Myocyte (in vitro differentiated cells): ENCODE measurements around the gene ISOC1. TPM values are rescaled to one million over a fixed set of nuclear protein-coding genes. Genes with fewer than 3 reads are reported as not detected.

ENCODE experiments used
- DNase-seq: peaks from one replicate; pipeline ENCODE4 v3.0.0-alpha.2; 2012; ENCODE audit warnings: low read depth
- total RNA-seq: library from RNA; depleted of rRNA; stranded (reverse); fragments of >200 nt; gene quantifications from 2 replicates; pipeline ENCODE4 v1.2.3, GENCODE V29; 2014

ISOC1 gene
- total RNA-seq, 1 donor from 2014 or later: 11.7 TPM

DNA sequence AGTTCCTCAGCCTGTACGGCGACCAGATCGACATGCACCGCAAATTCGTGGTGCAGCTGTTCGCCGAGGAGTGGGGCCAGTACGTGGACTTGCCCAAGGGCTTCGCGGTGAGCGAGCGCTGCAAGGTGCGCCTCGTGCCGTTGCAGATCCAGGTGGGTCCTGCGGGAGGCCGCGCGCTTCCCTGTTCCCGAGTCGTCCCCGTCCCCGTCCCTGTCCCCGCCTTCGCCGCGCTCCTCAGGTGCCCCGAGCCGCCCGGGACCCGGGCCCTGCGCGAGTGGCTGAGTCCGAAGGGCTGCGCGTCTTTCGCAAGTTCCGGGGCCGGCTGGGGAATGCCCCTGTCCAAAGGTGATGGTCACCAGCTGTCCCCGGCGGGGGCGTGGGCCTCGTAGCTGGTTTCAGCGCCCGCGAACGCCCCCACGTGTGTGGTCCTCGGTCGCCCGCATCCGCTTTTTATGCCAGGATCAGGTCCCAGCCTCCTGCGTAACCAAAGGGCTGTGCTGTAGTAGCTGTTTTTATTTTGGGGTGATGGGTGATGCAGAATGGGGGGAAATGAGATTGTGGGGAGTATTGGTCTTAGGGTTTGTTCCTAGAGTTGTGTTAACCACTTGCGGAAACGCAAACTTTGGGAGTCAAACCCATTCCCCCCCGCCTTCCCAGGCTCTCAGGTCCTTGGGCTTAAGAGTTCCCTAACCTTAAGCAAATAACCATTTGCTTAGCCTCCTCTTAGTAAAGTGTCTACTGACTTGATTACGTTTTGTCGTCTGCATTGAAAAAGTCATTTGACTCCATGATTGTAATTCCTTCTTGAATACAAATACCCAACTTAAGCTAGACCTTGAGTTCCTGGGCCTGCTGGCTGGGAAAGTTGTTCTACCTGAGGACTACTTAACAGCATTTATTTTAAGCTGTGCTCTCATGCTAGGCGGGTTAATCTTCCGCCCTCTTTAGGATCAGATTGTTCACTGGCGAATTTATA is 663 bp downstream of the ISOC1 start:
- peak; percentile 52 for DNase-seq

DNA sequence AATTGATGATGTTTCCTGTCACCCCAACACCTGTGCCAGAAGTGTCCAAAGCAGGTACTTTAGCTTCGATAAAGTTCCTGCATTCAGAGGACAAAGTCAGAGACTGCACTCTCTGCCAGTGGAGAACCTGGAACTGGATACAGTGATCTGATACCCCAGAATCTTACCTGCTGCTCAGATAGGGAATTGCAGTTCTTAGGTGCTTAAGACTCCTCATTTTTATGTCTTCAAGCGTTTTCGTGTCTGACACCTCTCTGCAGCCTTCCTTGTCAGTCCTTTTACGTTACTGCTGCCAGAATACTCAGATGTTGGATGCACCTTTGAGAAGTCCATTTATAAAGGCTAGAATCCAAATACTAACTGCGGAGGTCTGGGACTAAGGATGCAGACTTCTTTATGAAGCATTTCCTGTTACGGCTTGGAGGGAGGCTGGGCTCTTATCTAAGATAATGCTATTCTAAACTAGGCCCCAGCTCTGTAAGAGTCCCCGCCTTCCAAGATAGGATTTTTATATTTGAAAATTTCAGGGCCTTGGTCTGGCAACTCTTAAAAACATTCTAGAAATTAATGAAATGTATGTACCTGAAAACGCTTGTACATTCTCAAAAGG is 1.9 kb downstream of the ISOC1 start:
- DNase-seq: no peak

DNA sequence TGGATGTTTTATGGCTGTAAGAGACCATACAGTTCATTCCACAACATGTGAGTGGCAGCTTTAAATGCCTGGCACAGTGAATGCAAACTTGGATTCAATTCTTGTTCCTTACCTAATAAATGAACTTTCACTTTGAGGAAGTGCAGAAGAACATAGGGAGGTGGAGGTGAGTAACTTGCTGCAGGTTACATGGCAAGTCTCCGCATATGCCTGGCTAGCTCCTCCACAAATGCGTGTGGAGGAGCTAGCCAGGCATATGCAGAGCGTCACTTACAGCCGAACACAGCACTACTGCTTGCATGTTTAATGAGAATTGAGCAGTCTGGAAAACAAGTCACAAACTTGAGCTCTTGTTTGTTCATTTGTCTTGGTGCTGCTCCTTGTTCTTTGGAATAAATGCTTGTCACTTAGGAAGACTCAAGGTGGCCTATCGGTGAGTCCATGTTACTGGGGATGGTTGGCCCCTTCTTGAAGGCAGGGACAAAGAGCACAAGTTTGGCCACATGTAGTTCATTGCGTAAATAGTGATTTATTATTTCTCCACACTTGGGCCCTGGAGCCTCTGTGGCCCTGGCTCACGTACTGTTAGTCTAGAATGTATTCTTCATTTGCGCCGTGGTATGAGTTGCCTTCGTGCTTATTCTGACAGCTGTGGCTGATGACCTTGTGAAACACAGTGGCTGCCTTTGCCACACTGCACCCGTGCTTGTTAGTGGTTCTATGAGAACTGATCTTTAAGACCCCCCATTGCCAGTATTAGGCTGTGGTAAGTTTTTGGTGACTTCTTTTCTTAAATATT is 3.1 kb downstream of the ISOC1 start:
- no peak for DNase-seq

DNA sequence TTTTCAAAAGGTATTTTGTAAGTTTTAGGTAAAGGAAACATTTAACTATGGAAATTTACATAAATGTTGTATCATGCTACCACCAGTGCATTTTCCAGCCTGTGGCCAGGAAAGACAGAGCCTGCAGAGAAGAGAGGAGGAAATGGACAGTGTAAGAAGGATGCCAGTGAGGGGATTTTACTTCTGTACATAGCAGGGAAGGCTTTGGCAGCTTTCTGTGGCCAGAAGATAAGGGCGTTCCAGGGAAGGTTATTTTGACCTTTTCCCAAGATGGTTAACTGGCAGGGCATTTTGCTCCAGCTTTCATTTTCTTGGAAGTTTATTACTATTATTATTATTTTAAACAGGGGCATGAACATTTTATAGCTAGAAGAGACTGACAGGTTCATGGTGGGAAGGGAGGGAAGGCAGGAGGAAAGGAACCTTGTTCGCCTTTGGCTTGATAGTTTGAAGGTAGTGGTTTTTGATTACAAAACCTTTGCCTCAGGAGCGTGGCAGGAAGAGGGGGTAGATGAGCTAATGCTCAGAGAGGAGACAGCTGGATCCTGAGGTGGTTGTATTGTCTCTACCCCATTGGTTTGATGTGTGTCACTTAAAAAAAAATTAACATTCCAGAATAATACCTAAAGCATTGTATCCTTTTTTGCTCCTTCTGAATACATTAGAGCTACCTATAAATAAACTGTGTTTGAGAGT is 4.1 kb downstream of the ISOC1 start:
- no peak for DNase-seq

DNA sequence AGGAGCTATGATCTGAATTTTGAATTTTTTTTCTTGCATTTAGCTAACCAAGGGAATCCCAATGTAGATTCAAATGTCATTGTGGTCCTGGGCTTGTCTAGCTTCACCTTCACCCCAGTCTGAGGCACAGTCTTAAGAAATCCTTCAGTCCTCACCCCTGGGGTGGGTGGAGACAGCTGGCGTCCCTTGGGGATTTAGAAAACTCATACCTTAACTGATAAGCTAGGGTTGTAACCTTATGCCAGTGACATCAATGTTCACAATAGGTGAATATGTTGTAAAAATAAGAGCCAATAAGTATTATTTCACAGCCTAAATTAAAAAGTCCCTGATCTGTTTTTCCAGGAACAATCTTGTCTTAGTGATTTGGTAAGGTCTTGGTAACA is 4.6 kb downstream of the ISOC1 start:
- no peak for DNase-seq

DNA sequence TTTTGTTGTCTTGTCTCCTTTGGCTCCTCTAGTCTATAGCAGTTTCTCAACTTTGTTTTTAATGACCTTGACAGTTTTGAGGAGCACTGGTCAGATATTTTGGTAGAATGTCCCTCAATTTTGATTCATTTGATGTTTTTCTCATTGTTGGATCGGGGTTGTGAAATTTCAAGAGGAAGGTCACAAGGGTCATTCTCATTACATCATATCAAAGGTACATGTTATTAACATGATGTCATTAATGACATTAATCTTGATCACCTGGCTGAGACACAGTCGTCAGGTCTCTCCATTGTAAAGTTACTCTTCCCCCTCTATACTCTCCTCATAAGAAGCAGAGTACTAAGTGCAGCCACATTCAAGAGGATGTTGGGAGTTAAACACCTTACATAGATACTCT is 7.2 kb downstream of the ISOC1 start:
- DNase-seq: no peak

DNA sequence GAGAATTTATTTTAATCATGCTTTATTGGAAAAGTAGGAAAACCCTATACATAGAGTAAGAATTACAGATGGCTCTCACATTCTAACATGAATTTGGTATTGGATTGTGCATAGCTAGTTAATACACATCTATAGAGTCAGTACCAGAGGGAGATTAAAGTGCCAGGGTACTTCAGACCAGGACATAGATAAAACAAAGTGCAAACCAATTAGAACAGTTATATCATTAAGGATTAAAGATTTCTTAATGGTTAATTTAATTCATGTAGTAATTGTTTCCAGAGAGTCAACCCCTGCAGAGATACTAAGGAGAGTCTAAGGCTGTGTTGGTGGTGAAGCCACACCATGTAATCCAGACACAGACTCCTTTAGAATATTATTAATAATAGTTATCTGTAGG is 8.8 kb downstream of the ISOC1 start:
- DNase-seq: no peak

DNA sequence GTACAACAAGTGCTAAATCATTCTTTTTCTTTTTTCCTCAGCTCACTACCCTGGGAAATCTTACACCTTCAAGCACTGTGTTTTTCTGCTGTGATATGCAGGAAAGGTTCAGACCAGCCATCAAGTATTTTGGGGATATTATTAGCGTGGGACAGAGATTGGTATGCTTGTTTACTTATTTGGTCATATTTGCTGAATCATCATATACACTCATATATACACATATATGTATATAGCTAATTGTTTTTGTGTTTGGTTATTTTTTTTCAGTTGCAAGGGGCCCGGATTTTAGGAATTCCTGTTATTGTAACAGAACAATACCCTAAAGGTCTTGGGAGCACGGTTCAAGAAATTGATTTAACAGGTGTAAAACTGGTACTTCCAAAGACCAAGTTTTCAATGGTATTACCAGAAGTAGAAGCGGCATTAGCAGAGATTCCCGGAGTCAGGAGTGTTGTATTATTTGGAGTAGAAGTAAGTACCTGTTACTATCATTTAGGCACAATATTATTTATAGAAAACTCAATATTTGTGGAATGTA is 10.4 kb downstream of the ISOC1 start:
- no peak for DNase-seq

DNA sequence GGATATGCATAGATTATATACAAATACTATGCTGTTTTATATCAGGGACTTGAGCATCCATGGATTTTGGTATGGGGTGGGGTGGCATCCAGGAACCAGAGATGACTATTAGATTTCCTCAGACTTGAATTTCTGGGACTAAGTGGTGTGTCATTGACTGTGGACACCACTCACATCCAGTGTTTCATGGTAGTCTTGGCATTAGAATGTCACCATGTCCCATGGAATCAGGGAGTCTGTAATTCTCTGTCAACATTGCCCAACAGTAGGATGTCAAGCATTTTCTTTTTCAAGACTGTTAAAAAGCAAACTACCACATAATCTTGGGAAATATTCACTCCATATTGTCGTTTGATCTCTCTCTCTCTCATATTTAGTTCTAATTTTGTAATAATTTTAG is 13.1 kb downstream of the ISOC1 start:
- DNase-seq: no peak

DNA sequence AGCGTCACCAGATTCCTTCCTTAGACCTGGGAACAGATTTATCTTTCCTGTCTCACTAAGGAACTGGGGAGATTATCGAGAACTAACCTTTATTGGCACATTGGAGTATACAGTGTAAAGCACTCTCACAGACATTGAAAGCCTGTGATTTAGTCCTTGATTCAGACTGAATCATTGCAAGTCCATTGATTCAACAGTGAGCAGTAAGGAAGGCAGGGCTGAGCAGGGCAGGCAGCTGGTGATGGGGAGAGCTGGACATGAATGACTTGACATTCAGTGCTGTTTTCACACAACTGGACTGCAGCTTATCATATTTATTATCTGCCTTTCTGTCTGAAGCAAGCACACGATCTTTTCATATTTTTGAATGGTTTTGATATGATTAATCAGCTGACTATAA is 16.2 kb downstream of the ISOC1 start:
- DNase-seq: no peak

DNA sequence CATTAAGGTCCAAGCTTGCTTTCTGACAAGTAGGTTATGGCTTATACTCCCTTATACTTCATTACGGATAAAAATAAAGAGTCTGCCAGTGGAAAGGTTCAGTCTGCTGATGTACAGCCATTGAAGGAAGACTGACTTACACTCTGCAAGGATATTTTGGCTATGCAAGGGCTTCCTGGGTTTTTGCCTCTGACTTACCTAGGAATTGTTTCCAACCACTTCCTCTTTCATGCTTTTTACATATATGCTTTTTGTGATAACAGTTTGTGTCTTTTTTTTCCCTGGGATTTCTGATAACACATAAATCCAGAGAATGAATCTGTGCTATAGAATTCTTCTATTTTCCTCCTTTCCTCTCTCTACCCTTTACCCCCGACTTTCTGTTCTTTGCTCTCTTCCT is 16.8 kb downstream of the ISOC1 start:
- no peak for DNase-seq

DNA sequence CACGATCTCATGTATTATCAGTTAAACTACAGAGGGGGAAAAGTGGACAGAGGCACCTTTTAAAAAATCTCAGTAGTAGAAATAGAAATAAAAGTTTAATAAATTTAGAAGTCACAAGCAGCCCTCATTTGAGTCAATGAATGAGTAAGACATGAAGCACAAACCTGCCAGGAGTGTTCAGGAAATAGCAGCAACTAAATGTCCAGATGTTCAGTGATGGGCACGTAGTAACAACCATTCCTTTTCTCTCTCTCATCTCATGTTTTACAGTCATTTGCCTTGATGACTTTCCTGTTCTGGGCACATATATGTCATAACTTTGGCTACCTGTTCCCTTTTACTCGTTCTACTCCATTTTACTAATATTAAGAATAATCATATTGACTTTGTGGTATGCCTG is 17.7 kb downstream of the ISOC1 start:
- no peak for DNase-seq

DNA sequence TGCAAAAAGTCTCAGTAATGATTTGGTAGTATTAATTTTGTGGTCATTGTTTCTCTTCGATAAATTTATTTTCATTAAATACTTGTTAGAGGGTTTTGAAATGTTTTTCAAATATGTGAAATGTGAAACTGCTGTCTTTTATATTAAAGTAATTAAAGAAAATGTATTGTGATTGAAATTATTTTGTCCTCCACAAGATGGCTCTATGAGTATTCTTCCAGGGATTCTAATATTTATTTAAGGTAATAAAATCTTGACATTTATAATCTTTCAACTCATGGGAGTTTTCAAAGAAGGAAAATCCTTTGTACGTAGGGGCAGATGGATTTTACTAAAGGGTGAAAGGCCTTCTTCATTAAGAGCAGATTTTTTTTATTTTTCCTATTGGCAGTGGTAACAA is 19.3 kb downstream of the ISOC1 start:
- no peak for DNase-seq

DNA sequence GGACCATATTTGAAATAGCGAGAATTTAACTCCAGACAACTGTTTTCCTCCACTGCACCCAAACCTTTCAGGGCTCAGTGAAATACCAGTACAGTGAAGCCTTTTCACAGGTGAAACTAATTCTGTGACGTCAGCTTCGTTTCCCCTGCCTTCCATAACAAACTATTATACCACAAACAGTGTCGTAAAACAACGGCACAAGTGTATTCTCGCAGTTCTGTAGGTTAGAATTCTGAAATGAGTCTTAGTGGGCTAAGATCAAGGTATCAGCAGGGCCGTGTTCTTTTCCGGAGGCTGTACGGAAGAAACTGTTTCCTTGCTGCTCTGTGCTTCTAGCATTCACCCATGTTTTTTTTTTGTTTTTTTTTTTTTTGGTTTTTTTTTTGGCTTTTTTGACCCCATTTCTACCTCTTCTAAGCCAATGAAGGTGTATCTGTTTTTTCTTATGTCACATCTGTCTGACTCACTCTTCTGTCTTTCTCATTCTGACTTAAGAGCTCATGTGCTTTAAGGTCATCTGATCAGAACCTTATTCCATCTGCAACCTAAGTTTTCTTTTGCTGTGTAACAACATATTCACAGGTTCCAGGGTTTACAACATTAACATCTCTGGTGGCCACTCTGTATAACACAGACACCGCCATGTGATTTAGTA is 20.1 kb downstream of the ISOC1 start:
- no peak for DNase-seq

DNA sequence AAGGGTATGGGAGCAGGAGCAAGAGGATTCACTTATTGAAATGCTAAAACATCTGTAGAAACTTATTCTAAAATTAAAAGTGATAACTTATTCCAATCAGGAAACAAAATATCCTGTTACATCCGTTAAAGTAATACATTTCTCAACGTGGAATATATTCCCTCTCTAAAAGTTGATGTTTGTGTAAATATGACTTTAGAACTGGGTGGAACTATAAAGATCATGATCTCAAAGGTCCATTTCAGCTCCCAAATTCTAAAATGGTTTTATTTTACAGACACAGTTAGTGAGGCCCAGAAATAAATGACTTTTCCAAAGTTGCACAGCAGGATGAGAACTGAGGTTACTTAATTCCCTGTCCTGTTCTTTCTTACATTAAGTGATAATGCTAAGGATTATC is 21.1 kb downstream of the ISOC1 start:
- no peak for DNase-seq

DNA sequence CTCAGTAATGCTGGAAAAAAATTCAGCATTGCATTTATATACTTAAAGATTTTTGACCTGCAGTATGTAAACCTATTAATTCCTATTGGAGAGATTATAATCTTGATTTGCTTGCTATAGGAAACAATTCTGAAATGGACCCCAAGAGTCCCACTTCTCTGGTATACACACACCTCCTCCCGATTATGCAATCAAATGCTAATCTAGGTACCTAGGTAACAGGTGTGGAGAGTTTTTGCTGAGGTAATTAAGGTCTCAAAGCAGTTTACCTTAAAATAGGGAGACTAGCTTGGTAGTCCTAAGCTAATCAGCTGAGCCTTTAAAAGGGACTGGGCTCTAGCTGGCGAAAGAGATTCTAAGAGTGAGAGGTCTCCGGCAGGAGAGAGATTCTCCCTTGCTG is 22.2 kb downstream of the ISOC1 start:
- DNase-seq: no peak

DNA sequence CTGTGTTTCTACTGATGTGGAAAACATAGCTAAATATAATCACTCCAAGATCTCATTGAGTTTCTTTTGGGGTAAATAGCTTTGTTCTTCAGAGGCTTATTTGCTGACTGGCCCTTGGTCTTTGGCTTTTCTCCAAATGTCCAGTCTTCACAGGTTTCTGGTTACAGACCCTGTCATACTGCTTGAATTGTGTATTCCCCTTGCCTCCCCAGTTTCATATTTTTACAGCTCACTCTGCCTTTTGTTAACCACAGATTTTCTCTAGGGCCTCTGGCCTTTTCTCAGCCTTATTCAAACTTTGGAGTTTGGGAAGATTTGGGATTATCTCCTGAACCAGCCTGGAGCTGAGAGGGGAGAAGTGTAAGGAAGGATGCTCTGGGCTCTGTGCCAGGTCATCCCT is 23.9 kb downstream of the ISOC1 start:
- DNase-seq: peak; percentile 49

DNA sequence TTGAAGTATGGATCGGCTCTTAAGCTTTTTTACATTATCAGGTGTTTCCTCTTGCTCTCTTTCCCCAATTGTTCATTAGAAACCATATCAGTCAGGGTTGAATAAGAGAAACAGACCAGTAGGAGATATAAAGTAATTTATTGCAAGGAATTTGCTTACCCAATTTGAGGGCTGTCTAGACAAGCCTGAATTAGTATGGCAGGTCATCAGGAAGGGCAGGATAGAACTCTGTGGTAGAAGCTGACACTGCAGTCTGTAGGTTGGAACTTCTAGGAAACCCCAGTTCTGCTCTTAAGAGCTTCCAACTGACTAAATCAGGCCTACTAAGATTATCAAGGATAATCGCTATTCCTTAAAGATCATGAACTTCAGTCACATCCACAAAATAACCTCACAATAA is 24.3 kb downstream of the ISOC1 start:
- no peak for DNase-seq

DNA sequence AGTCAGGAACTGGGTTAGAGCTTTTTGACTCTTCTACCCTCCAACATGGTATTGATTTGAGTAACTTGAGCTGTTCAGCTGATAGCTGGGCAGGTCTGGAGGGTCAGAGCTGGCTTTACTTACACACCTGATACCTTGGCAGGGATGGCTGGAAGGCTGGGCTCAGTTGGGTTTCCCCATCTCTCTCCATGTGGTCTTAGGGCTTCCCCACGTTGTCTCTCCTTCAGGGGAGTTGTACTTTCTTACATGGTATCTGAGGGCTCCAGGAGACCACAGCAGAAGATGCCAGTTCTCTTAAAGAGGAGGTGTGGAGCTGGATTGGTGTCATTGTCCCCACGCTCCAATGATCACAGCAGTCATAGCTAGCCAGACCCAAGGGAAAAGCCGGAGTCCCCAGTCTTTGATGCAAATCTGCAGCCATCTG is 25.6 kb downstream of the ISOC1 start:
- DNase-seq: no peak

DNA sequence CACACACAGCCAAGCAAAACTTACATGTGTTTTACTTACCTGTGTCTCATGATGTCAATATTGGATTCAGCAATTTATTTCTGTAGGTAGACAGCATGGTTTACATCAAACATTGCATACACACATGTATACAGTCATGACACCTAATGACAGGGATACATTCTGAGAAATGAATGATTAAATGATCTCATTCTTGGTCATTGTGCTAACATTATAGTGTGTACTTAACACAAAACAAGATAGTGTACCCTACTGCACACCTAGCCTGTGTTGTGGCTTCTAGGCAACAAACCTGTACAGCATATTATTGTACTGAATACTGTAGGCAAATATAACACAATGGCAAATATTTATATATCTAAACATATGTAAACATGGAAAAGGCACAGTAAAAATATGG is 28.0 kb downstream of the ISOC1 start:
- DNase-seq: no peak

DNA sequence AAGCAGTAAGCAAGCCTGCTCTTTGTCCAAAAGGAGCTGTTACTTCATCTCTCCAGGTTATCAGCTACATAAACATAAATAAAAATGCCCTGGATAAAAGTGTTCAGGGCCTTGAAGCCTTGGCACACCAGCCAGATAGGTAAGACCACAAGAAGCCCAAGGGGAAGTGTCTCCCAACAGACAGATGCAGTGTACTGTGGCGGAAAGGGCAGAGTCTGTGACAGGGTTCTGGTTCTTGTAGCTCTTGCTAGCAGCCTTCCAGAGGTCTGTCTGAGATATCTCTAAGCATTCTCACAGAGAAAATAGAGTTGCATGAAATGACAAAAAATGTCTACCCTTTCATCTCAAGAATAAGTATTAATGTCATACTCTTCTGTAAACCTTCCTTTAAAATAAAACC is 30.1 kb downstream of the ISOC1 start:
- no peak for DNase-seq
